Loucy (cell line): Measurements from ENCODE around the gene NECTIN2.
A peak's percentile ranks its signal among the peaks of the same experiment; 100 is the strongest.

Experiments used
- H2AFZ ChIP-seq: fragments of 200-600 bp; sonication (generic); 2 replicates; pipeline ENCODE4 v1.6.0; 2016; ENCODE audit warnings: antibody characterized with exemption, mild to moderate bottlenecking, low read length, moderate library complexity
- H3F3A ChIP-seq: fragments of 200-600 bp; 2 replicates; pipeline ENCODE4 v1.6.0; 2016; ENCODE audit warnings: antibody characterized with exemption, low read depth, mild to moderate bottlenecking
- H3K27me3 ChIP-seq: fragments of 200-600 bp; sonication (generic); 2 replicates; pipeline ENCODE4 v1.6.1; 2014; ENCODE audit warnings: low read length, mild to moderate bottlenecking; ENCODE audit not compliant: insufficient read depth, poor library complexity, severe bottlenecking
- H3K36me3 ChIP-seq: fragments of 200-600 bp; sonication (generic); 2 replicates; pipeline ENCODE4 v1.6.1; 2016; ENCODE audit warnings: low read length; ENCODE audit not compliant: insufficient read depth
- H3K4me1 ChIP-seq: fragments of 200-600 bp; sonication (generic); 2 replicates; pipeline ENCODE4 v1.5.1; 2014; ENCODE audit warnings: low read length, mild to moderate bottlenecking; ENCODE audit not compliant: insufficient read depth, poor library complexity, severe bottlenecking
- H3K4me2 ChIP-seq: fragments of 200-600 bp; sonication (generic); 2 replicates; pipeline ENCODE4 v1.6.0; 2014; ENCODE audit warnings: antibody characterized with exemption, low read length, low read depth, mild to moderate bottlenecking; ENCODE audit not compliant: poor library complexity, severe bottlenecking
- H3K4me3 ChIP-seq: fragments of 200-600 bp; sonication (generic); 2 replicates; pipeline ENCODE4 v1.5.1; 2014; ENCODE audit warnings: low read length, mild to moderate bottlenecking, mixed read lengths; ENCODE audit not compliant: poor library complexity, severe bottlenecking
- H3K79me2 ChIP-seq: fragments of 200-600 bp; sonication (generic); 2 replicates; pipeline ENCODE4 v1.6.1; 2014; ENCODE audit warnings: low read length; ENCODE audit not compliant: insufficient read depth
- H3K9ac ChIP-seq: fragments of 200-600 bp; sonication (generic); 2 replicates; pipeline ENCODE4 v1.6.0; 2014; ENCODE audit warnings: mild to moderate bottlenecking, low read depth, low read length, moderate library complexity; ENCODE audit not compliant: poor library complexity, severe bottlenecking
- H3K9me2 ChIP-seq: fragments of 200-600 bp; sonication (generic); replicated peaks from 2 replicates; pipeline ENCODE4 v1.6.1; 2016; ENCODE audit warnings: low read depth, low read length, mixed read lengths
- H3K9me3 ChIP-seq: fragments of 200-600 bp; sonication (generic); 2 replicates; pipeline ENCODE4 v1.6.1; 2014; ENCODE audit warnings: mild to moderate bottlenecking, antibody characterized with exemption, low read length, low read depth; ENCODE audit not compliant: insufficient read depth
- H4K20me1 ChIP-seq: fragments of 200-600 bp; sonication (generic); 2 replicates; pipeline ENCODE4 v1.6.0; 2014; ENCODE audit warnings: antibody characterized with exemption, low read length, mild to moderate bottlenecking; ENCODE audit not compliant: insufficient read depth, poor library complexity, severe bottlenecking
- CTCF ChIP-seq: fragments of 200-600 bp; sonication (generic); conservative IDR thresholded peaks from 2 replicates; pipeline ENCODE4 v1.5.1; 2014; ENCODE audit warnings: mild to moderate bottlenecking, antibody characterized with exemption, low read length
- EZH2phosphoT487 ChIP-seq: fragments of 200-600 bp; IDR thresholded peaks from 2 replicates; pipeline ENCODE4 v1.6.1; 2018; ENCODE audit warnings: antibody characterized with exemption, mild to moderate bottlenecking, moderate library complexity, borderline replicate concordance

Gene NECTIN2

GRCh38 chr19:44840811-44841210 lies 5.3 kb upstream of the NECTIN2 start:
- H3K36me3 ChIP-seq = no peaks in the 10 kb centered on the region
- H2AFZ ChIP-seq = no peak overlapping the region
- H3K4me1 ChIP-seq = peaks cover 16% of the 10 kb centered on the region
- no peaks in the 10 kb centered on the region for H3K9me2 ChIP-seq
- H3K9me3 ChIP-seq = no peaks in the 10 kb centered on the region
- no peaks in the 10 kb centered on the region for H3F3A ChIP-seq
- H3K27me3 ChIP-seq = no peaks in the 10 kb centered on the region
- H3K9ac ChIP-seq = no peak overlapping the region
- no peaks in the 10 kb centered on the region for H4K20me1 ChIP-seq
- H3K79me2 ChIP-seq = no peaks in the 10 kb centered on the region
- H3K4me2 ChIP-seq = no peak overlapping the region
- no peak overlapping the region for H3K4me3 ChIP-seq
- TF ChIP-seq CTCF (no peak), EZH2phosphoT487 (no peak)

GRCh38 chr19:44841231-44841630 lies 4.9 kb upstream of the NECTIN2 start:
- TF ChIP-seq EZH2phosphoT487 (no peak), CTCF (no peak)
- H4K20me1 ChIP-seq = no peaks in the 10 kb centered on the region
- no peaks in the 10 kb centered on the region for H3K9me3 ChIP-seq
- H3K4me3 ChIP-seq = no peak overlapping the region
- peaks cover 16% of the 10 kb centered on the region for H3K4me1 ChIP-seq
- H3K36me3 ChIP-seq = no peaks in the 10 kb centered on the region
- H3K9me2 ChIP-seq = no peaks in the 10 kb centered on the region
- H3K27me3 ChIP-seq = no peaks in the 10 kb centered on the region
- no peaks in the 10 kb centered on the region for H3F3A ChIP-seq
- H3K79me2 ChIP-seq = no peaks in the 10 kb centered on the region
- no peak overlapping the region for H2AFZ ChIP-seq
- no peak overlapping the region for H3K9ac ChIP-seq
- no peak overlapping the region for H3K4me2 ChIP-seq

- Histone ChIP-seq H3K9ac (peak overlapping the region; percentile 48), H3K4me3 (peak overlapping the region; percentile 70)
- TF ChIP-seq EZH2phosphoT487 (no peak), CTCF (no peak)
Measured at GRCh38 chr19:44845286-44845611, 848 bp upstream of the NECTIN2 start.

More at GRCh38 chr19:44845286-44845611, 848 bp upstream of the NECTIN2 start:
- peak overlapping the region; percentile 87 for H2AFZ ChIP-seq
- no peaks in the 10 kb centered on the region for H3F3A ChIP-seq
- H3K9me3 ChIP-seq = no peaks in the 10 kb centered on the region
- H3K4me2 ChIP-seq = peak overlapping the region; percentile 70
- H3K4me1 ChIP-seq = peaks cover 35% of the 10 kb centered on the region
- H4K20me1 ChIP-seq = peaks cover 5% of the 10 kb centered on the region
- no peaks in the 10 kb centered on the region for H3K9me2 ChIP-seq
- H3K36me3 ChIP-seq = no peaks in the 10 kb centered on the region
- H3K79me2 ChIP-seq = no peaks in the 10 kb centered on the region
- no peaks in the 10 kb centered on the region for H3K27me3 ChIP-seq
